ENCODE measurements around the gene ACAP2.
A peak's percentile ranks its signal among the peaks of the same experiment; 100 is the strongest.
"Not testable (repeated sequence)": the region's sequence is repeated elsewhere in the genome, so short reads cannot be mapped to it uniquely, and the experiment has no call there.

Gene ACAP2

DNA sequence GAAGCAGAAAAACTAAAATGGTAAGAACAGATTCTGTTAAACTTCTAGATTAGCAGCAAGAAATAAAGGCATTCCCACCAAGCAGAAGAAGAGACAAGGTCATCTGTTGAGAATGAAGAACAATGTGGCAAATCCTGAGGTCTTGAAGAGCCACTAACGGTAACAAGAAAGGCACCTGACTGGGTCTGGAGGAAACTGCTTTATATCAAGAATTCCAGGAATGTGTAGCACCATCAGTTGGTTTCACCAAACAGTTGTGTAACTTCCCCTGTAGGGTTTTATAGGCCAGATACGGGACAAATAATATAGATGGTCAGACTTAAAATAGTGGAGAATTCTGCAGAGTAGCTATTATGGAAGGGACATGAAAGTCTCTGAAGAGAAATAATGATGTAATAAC, 57.3 kb downstream of the ACAP2 start:
- peak; percentile 10 for DNase-seq (ENCODE audit: low read depth)

DNA sequence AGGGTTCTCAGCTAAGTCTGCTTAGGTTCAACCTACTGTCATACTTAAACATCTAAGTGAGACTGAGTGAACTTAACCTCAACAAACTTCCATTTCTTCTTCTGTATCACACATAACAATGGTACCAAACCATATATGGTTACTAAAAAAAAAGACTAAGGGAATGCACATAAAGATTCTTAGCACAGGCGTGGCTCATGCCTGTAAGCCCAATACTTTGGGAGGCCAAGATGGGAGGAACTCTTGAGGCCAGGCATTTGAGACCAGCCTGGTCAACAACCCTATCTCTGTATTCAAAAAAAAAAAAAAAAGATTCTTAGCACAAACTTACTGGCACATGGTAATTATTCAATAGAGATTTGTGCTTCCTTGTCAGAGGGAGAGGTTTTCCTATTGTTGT, 57.9 kb downstream of the ACAP2 start:
- no peak for DNase-seq (ENCODE audit: low read depth)

DNA sequence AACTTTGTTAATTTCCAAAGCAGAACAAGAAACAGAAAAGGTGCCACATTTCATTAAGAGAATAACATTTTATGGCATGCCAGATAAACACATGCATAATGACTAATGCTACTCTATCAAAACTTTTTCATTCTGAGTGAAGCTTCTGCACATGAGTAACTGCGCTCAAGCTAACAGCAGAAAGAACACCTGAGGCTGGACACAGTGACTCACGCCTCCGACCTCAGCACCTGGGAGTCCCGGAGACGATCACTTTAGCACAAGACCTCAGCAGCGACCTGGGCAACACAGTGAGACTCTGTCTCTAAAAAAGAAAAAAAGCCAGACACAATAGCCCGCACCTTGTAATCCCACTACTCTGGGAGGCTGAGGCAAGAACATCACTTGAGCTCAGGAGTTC, 70.6 kb downstream of the ACAP2 start:
- no peak for DNase-seq (ENCODE audit: low read depth)

DNA sequence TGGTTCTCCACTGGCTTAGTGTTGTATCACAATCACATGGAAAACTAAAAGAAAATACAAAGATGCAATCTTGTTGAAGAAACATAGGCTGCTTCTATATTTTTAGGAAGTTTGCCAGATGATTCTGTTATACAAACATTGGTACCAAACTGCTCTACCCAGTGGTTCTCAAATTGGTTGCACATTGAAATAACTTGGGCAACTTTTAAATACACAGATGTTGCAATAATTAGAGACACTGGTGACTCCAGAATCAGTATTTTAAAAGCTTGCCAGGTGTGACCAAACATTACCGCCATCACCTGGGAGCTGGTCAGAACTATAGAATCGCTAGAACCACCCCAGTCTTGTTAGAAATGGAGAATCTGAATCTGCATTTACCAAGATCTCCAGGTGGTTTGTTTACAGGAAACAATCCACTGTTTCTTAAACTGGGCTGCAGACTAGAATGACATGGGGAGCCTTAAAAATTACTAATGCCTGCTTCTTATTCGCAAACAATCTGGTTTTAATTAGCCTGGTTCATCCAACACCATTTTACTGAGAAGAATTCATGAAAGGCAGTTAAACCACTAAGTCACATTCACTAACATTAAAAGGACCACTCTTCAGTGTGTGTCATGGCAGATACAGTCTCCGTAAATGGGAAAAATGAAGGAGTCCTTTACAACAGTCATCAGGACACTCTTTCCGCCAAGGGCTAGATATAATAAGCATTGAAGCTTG, 76.5 kb downstream of the ACAP2 start:
- no peak for DNase-seq (ENCODE audit: low read depth)

DNA sequence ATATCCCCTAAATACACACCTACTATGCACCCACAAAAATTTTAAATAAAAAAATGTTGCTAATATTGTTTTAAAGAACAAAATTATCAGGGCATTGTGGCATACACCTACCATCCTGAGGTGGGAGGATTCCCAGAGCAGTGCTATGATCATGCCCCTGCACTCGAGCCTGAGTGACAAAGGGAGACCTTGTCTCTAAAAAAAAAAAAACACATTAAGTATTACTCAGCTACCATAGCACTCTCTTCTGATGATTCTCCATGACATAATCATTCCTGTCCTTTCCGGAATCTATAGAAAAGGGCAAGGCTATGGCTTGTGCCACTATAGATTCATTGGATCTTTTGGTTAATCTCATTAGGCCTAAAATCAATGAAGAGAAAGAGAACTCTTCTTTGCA, 77.4 kb downstream of the ACAP2 start:
- no peak for DNase-seq (ENCODE audit: low read depth)

DNA sequence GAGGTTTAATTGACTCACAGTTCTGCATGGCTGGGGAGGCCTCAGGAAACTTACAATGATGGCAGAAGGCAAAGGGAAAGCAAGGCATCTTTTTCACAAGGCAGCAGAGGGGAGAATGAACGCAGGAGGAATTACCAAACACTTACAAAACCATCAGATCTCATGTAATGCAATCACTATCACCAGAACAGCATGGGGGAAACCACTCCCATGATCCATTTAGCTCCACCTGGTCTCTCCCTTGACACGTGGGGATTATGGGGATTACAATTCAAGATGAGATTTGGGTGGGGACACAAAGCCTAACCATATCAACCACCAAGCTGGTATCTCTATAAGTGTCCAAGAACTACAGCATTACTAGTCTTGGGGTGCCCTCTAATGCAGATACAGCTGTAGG, 85.0 kb downstream of the ACAP2 start:
- not testable (repeated sequence) for DNase-seq (ENCODE audit: low read depth)

DNA sequence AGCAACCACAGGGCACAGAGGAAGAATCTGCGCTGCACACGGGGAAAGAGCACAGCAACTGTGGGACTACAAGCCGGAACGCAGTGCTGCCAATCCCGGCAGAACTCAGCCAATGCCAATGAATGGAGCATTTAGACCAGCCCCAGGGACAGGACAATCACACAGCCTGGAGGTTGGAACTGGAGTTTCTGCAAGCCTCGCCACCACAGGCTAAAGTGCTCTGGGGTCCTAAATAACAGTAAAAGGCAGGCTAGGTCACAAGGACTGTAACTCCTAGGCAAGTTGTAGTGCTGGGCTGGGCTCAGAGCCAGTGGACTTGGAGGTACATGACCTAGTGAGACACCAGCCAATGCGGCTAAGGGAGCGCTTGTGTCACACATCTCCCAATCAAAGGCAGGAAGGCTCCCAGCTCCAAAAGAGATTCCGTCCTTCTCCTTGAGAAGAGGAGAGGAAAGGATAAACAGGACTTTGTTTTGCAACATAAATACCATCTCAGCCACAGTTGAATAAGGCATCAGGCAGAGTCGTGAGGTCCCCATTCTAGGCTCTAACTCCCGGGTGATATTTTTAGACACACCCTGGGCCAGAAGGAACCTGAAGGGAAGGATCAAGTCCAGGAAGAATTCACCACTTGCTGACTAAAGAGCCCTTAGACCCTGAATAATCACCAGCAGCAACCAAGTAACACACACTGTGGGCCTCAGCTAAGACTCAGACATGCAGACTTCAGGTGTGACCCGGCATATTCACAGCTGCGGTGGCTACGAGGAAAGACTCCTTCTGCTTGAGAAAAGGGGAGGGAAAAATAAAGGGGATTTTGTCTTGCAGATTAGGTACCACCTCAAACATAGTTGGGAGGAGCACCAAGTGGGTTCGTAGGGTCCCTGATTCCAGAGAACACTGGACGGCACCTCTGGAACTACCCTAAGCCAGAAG, 86.4 kb downstream of the ACAP2 start:
- no peak for DNase-seq (ENCODE audit: low read depth)

DNA sequence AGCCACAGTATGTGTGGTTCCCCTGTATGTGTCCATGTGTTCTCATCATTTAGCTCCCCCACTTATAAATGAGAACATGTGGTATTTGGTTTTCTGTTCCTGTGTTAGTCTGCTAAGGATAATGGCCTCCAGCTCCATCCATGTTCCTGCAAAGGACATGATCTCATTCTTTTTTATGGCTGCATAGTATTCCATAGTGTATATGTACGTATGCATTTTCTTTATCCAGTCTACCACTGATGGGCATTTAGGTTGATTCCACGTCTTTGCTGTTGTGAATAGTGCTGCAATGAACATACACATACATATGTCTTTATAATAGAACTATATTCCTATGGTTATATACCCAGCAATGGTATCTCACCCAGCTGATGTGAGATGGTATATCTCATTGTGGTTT, 88.8 kb downstream of the ACAP2 start:
- not testable (repeated sequence) for DNase-seq (ENCODE audit: low read depth)

DNA sequence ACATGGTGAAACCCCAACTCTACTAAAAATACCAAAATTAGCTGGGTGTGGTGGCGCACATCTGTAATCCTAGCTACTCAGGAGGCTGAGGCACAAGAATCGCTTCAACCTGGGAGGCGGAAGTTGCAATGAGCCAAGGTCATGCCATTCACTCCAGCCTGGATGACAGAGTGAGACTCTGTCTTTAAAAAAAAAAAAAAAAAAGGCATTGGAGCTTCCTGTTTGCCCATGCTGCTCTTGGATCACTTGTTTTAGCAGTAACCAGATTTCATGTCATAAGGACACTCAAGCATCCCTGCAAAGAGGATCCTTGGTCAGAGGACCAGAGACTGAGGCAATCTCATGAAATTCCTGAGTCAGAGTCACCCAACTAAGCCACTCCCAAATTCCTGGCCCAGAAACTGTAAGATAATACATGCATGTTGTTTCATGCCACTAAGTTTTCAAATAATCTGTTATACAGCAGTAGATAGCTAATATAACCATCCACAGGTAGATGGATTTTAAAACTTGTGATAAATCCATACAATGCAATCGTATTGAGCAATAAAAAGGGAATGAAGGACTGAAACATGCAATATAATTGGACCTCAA, 89.8 kb downstream of the ACAP2 start:
- peak; percentile 84 for DNase-seq (ENCODE audit: low read depth)

DNA sequence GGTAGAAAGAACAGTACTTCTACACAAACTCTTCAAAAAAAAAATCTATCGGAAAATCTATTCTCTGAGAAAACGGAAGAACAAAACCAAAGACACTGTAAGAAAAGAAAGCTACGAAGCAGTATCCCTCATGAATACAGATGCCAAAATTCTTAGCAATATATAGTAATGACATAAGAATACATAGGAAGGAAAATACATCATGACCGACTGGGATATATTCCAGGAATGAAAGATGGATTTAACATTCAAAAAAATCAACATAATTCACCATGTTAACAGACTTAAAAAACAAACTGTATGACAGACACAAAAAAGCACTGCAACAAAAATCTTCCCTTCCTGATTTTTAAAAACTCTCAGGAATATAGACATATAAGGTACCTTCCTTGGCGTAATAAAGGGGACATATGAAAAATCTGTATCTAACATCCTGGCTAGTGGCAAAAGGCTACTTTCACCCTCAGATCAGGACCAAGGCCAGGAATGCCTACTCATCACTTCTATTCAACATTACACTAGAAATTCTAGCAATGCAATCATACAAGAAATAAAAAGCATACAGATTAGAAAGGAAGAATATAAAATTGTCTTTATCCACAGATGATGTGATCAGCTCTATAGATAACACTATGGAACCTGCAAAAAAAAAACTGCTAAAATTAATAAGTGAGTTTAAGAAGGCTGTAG, 94.2 kb downstream of the ACAP2 start:
- no peak for DNase-seq (ENCODE audit: low read depth)

DNA sequence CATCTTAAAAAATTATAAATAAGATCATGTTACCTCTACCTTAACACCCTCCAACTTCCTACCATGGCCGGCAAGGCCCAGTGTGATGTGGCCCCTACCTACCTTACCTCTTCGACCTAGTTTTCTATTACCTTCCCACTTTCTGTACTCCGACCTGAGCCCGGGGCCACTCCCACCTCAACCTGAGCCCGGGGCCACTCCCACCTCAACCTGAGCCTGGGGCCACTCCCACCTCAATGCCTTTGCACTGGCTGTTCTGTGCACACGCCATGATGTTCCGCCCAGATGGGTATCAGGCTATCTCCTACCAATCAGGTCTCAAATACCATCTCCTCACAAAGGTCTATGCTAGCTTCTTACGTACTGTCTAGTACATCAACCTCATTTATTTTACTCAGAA, 105.1 kb downstream of the ACAP2 start:
- no peak for DNase-seq (ENCODE audit: low read depth)

DNA sequence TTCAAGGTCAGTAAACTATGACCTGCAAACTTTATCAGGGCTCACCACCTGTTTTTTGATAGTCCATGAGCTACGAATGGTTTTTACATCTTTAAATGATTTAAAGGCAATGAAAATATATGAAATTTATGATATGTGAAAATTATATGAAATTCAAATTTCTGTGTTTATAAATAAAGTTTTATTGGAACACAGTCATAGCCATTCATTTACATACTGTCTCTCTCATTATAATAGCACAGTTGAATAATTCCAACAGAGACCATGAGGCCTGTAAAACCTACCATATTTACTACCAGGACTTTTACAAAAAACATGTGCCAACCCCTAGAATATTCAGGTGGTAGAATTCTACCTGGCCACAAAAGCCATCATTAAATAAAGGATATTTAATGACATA, 107.9 kb downstream of the ACAP2 start:
- no peak for DNase-seq (ENCODE audit: low read depth)

DNA sequence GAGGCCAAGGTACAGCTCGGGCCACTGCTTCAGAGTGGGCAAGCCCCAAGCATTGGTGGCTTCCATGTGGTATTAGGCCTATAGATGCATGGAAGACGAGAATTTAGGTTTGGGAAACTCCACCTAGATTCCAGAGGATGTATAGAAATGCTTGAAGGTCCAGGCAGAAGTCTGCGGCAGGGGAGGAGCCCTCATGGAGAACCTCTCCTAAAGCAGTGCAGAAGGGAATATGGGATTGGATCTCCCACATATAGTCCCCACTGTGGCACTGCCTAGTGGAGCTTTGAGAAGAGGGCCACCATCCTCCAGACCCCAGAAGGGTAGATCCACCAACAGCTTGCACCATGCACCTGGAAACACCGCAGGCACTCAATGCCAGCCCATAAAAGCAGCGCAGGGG, 123.8 kb downstream of the ACAP2 start:
- DNase-seq (ENCODE audit: low read depth), result no peak

DNA sequence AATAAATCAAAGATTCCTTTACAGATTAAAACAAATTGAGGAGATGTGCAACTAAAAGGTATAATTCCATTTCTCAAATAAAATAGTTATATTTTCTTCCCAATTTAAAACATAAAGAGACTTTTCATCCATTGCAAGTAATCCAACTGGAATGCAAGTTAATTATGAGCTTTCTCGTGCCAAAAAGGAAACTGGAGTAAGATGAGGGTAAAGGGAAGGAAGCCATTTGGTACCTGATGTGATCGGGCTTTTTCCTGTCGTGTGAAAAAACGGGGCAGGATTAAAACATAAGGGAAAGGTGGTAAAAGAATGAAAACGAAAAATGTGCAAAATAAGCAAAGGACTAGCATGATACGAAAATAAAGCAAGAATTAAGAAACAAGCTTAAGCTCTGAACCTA, 130.1 kb downstream of the ACAP2 start:
- no peak for DNase-seq (ENCODE audit: low read depth)

DNA sequence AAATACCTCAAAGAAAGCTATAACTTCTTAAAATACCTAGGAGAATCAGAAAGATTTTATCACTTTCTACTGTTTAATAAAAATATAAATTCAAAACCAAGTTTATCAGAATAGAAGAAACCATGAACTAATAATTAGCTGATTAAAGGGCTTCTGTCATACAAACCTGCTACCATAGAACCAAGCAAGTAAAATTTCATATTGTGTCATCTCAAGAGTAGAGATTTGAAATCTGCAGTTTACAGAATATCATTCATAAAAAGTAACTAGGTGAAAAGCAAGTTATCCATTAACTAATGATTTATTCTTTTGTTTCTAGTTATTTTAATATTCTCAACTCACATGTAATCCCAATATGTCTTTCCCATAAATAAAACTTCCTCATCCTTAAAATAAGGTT, 135.1 kb downstream of the ACAP2 start:
- no peak for DNase-seq (ENCODE audit: low read depth)

DNA sequence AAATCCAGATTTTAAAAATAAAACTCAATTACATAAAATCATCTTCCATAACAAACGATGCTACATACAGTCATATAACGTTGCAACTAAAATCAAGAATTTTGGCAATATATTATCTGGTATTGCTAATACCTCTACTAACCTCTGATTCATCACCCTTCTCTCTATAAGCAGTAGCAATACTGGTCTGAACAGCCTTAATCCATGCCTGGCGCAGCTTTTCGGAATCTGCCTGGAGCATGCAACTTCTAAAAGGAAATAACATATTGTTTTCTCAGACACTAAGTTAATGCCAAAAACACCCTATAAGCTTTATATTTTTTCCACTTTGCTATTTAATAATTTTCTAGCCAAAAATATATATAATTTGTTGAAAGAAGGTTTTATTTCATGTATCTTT, 136.5 kb downstream of the ACAP2 start:
- DNase-seq (ENCODE audit: low read depth), result no peak

DNA sequence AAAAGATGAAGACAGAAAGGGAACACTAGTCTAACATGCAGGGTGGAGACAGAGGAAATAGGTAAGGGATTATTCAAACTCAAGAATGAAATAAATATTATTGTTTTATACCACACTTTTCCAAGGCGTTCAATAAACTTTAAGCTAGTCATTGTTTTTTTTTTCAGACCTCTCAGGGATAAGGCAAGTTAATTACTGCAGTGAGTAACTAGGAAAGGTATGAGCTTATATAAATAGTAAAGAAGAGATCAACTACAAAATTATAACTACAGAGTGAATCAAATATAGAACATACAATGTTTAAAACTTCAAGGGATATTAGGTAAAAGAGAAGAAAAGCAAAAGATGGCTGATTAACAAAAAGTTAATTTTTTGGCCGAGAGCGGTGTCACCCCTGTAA, 140.4 kb downstream of the ACAP2 start:
- no peak for DNase-seq (ENCODE audit: low read depth)

DNA sequence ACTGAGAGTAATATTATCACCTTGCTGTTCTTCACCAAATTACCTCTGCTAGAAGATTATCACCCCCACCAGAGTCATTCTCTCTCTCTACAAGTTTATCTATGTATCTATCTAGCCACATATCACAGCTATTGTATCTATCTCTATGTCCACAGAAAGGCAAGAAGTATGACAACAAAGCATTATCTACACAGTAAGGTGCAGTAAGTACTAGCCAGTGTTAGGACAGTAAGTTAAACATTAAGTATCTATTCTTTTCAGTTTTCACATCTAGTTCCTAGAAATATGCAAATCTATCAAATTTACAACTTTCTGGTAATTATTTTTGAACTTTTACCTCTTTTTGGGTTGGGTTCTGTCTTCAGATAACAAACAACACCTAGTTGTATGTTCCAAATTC, 145.4 kb downstream of the ACAP2 start:
- no peak for DNase-seq (ENCODE audit: low read depth)

DNA sequence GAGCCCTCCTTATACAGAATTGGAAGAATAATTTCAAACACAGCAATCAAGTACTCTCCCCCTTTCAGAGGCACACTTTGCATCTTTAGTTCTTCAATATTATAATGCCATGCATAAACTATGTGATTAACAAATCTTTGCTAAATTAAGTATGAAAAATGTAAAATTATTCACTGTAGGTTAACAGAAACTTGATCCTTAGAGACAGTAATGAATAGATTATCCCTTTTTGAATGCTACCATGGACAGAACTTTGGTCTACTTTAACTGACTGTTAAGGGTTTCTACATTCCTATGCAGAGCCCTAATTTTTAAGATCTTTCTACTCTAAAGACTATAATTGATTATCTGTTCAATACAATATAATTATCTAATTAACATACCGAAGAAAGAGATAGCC, 146.2 kb downstream of the ACAP2 start:
- no peak for DNase-seq (ENCODE audit: low read depth)

DNA sequence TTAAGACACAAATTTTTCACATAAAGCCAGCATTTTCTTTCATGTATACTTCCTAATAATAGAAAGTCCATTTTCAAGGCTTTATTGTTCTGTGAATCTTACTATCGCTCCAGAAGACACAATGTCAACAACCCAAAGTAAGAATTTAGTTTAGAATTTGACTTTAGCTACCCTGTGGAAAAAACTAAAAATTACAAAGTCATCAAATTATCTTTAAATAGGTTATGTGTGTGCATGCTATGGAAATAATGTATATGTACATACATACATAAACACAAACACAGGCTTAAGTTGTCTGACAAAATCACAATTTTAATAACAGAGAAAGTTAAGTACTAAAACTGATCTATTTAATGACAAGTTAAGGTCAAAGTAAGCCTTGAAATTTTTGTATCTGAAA, 151.7 kb downstream of the ACAP2 start:
- no peak for DNase-seq (ENCODE audit: low read depth)

DNA sequence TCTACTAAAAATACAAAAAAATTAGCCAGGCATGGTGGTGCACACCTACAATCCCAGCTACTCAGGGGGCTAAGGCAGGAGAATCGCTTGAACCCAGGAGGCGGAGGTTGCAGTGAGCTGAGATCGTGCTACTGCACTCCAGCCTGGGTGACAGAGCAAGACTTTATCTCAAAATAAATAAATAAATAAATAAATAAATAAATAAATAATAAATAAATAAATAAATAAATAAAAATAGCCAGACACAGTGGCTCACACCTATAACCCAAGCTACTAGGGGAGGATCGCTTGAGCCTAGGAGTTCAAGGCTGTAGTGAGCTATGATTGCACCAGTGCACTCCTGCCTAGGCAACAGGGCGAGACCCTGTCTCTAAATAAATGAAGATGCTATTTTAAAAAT, 152.2 kb downstream of the ACAP2 start:
- DNase-seq (ENCODE audit: low read depth), result not testable (repeated sequence)

DNA sequence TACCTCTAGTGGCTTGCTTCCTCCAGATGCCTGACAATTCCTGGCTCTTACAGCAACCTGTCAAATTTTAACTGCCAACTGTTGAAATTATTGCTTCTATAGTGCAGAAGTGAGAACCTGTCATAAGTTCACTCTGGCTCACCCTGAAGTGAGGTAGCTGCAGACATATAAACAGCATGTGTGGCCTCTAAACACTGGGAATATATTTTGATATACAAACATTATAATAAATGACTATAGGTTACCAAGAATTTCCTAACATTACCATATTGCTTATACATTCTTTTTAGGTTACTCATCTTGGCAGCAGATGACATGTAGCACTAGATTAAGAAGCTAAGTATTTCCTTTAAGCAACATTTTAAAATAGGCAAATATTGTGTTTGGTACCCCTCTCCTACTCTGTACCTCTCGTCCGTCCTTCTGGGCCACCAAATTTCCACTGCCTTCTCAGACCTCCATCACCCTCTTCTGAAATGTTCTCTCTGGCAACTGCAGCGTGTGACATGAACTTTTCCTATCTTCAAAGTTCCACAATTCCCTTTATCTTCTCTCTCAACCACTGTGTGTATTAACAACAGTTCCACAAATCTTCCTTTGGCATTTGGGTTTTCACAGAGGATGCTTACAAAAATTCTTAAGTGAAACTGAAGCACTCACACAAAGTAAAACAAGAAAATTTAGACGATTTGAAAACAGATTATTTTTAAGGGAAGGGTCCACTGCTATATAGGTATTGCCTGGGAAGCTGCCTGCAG, 156.5 kb downstream of the ACAP2 start:
- peak; percentile 68 for DNase-seq (ENCODE audit: low read depth)

Data from HS-5 (cell line).